OCI-LY3 (cell line): ENCODE results near the gene SYTL5.

Source experiments
- EZH2phosphoT487 ChIP-seq: fragments of 200-600 bp; shearing (Covaris generic); IDR thresholded peaks from 2 replicates; pipeline ENCODE4 v1.6.1; 2018; ENCODE audit warnings: antibody characterized with exemption, mixed run types, low read depth
- TF ChIP-seq, protein P1 (sequence below): fragments of 200-600, 300-600 bp; sonication (generic); IDR thresholded peaks from 2 replicates; pipeline ENCODE4 v1.5.1; 2014; ENCODE audit warnings: antibody characterized with exemption, low read length, low read depth

DNA sequence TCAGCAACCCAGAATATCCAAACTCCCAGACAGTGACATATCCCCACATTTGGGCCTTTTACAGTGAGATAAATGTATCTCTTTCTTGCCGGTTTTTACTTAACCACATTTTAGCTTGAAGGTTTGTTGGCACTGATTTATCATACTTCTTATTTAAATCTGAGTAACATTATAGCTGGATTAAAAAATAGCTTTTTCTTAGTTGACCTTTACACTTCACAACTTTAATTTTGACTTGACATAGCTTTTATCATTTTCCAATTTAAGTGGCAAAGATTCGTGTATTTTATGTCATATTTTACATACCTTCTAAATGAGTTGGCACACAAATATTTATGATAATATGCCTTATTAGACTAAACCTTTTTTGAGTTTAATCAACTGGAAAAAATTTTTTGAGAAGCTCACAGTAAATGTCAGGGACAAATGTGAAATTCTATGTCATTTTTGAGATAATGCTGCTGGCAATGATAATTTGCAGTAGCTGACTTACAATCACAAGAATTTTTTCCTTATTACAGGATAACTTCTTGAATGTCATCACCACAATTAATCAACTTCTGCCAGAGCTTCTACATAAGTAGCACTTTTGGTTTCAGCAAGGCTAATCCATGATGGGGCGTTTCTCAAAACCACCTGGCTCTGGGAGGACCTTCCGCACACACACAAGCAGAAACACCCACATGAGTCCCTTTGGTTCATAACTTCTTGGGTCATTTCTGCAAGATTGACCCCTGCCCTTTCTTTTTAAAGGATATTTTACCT is 80.3 kb downstream of the SYTL5 start:
- TF ChIP-seq, protein P1, sequence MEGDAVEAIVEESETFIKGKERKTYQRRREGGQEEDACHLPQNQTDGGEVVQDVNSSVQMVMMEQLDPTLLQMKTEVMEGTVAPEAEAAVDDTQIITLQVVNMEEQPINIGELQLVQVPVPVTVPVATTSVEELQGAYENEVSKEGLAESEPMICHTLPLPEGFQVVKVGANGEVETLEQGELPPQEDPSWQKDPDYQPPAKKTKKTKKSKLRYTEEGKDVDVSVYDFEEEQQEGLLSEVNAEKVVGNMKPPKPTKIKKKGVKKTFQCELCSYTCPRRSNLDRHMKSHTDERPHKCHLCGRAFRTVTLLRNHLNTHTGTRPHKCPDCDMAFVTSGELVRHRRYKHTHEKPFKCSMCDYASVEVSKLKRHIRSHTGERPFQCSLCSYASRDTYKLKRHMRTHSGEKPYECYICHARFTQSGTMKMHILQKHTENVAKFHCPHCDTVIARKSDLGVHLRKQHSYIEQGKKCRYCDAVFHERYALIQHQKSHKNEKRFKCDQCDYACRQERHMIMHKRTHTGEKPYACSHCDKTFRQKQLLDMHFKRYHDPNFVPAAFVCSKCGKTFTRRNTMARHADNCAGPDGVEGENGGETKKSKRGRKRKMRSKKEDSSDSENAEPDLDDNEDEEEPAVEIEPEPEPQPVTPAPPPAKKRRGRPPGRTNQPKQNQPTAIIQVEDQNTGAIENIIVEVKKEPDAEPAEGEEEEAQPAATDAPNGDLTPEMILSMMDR, result no peak
- TF ChIP-seq EZH2phosphoT487, result no peak
